Endothelial cell (in vitro differentiated cells): ENCODE measurements around the gene CTAG2. TPM values are rescaled to one million over a fixed set of nuclear protein-coding genes. Genes with fewer than 3 reads are reported as not detected.

Experiments used
- DNase-seq: peaks from one replicate; pipeline ENCODE4 v3.0.0; 2021; ENCODE audit warnings: low spot score
- H3K27ac Mint-ChIP-seq: one replicate; pipeline ENCODE4 v1.8.0; 2021; ENCODE audit warnings: mixed read lengths, inconsistent platforms; ENCODE audit not compliant: unreplicated experiment
- H3K27me3 Mint-ChIP-seq: one replicate; pipeline ENCODE4 v1.8.0; 2021; ENCODE audit warnings: mild to moderate bottlenecking, moderate library complexity, mixed read lengths, inconsistent platforms; ENCODE audit not compliant: unreplicated experiment
- H3K36me3 Mint-ChIP-seq: one replicate; pipeline ENCODE4 v1.8.0; 2021; ENCODE audit warnings: mild to moderate bottlenecking, low read depth, mixed read lengths, inconsistent platforms; ENCODE audit not compliant: unreplicated experiment
- H3K4me1 Mint-ChIP-seq: one replicate; pipeline ENCODE4 v1.8.0; 2021; ENCODE audit warnings: mild to moderate bottlenecking, mixed read lengths, inconsistent platforms; ENCODE audit not compliant: unreplicated experiment
- H3K4me3 Mint-ChIP-seq: one replicate; pipeline ENCODE4 v1.8.0; 2021; ENCODE audit warnings: mild to moderate bottlenecking, mixed read lengths, inconsistent platforms; ENCODE audit not compliant: unreplicated experiment
- H3K9me3 Mint-ChIP-seq: one replicate; pipeline ENCODE4 v1.8.0; 2021; ENCODE audit warnings: mixed read lengths, inconsistent platforms; ENCODE audit not compliant: unreplicated experiment
- total RNA-seq: library from RNA; stranded (reverse); fragmentation: NEBNext Ultra II Directional; extraction: Animal tissue kit (Norgen Biotek cat#: 25700); gene quantifications from one replicate; pipeline ENCODE4 v1.2.1, GENCODE V29; 2021; ENCODE audit not compliant: unreplicated experiment
- TF ChIP-seq, protein P1 (sequence below): fragments of 200-600 bp; sonication (generic); IDR thresholded peaks from one replicate; pipeline ENCODE4 v1.5.0; 2021; ENCODE audit warnings: antibody characterized with exemption; ENCODE audit not compliant: unreplicated experiment

Gene CTAG2
- total RNA-seq, 1 donor from 2014 or later, result not detected

DNA sequence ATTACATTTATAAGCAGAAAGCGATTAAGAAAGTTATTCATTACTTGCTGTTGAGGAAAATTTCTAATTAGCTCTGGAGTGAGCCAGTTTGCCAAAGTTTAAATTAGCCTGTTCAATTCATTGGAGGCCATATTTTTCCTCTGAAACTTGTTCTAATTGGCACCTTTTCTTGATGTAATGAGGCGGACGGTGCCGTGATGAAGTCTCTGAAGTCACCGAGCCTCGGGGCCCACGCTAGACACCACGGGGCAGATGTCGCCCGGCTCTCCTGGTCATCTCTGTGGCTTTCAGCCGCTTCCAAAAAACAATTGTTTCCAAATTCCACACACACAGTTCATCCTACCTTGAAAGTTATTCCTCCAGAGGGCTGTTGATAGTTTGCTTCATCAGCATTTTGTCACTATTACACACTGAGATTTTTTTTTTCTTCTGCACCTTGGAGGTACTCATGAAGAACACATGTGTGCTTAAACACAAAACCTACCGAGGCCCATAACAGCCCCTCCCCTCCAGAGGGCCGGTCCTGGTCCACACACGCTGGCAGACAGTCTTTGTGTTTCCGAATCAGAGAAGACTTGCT lies 3.9 kb upstream of the CTAG2 start:
- TF ChIP-seq, protein P1, sequence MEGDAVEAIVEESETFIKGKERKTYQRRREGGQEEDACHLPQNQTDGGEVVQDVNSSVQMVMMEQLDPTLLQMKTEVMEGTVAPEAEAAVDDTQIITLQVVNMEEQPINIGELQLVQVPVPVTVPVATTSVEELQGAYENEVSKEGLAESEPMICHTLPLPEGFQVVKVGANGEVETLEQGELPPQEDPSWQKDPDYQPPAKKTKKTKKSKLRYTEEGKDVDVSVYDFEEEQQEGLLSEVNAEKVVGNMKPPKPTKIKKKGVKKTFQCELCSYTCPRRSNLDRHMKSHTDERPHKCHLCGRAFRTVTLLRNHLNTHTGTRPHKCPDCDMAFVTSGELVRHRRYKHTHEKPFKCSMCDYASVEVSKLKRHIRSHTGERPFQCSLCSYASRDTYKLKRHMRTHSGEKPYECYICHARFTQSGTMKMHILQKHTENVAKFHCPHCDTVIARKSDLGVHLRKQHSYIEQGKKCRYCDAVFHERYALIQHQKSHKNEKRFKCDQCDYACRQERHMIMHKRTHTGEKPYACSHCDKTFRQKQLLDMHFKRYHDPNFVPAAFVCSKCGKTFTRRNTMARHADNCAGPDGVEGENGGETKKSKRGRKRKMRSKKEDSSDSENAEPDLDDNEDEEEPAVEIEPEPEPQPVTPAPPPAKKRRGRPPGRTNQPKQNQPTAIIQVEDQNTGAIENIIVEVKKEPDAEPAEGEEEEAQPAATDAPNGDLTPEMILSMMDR, result no peak
- Mint-ChIP-seq H3K27ac (no peak overlapping the region), H3K36me3 (no peaks in the 10 kb centered on the region), H3K4me1 (no peaks in the 10 kb centered on the region), H3K4me3 (no peak overlapping the region), H3K9me3 (no peaks in the 10 kb centered on the region), H3K27me3 (peaks cover 2% of the 10 kb centered on the region)
- DNase-seq, result no peak

DNA sequence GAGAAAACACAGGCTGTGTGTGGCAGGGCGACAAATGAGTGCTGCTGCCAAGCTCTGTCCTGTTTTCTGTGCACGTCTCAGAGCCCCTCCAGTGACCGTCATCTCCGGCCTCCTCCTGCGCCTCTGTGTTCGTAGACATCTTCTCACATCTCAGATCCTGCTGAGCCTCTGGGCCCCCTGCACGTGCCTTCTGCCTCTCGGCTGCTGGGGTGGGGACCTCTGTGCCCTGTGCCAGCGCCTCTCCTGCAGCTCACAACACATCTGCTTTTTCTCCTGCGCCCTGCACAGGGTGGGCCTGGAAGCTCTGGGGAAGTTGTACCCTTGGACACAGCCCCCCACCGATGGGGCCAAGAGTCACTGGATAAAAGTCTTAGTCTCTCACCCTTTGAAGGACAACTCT lies 2.4 kb upstream of the CTAG2 start:
- H3K9me3 Mint-ChIP-seq, result no peaks in the 10 kb centered on the region
- no peaks in the 10 kb centered on the region for H3K36me3 Mint-ChIP-seq
- peaks cover 2% of the 10 kb centered on the region for H3K27me3 Mint-ChIP-seq
- no peak for DNase-seq
- no peak overlapping the region for H3K27ac Mint-ChIP-seq
- no peak overlapping the region for H3K4me3 Mint-ChIP-seq
- H3K4me1 Mint-ChIP-seq, result no peaks in the 10 kb centered on the region
- TF ChIP-seq, protein P1, result no peak

DNA sequence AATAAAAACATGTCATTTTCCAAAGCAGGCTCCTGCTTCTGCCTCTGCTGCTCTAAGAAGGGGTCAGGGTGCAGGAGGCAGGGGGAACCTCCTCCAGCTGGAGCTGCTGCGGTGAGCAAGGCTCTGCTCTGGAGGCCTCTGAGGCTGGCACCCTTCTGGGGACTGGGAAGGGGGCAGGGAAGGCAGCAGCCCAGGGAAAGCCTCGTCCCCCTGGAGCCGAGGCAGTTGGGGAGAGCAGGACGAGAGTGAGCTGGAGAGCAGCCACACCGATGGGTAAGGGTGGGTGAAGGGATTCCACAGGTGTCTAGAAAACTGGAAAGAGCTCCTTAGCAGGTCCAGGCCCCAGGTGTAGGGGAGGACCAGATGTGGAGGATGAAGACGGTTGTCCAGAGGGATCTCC lies 2.0 kb upstream of the CTAG2 start:
- Mint-ChIP-seq H3K4me1 (no peaks in the 10 kb centered on the region), H3K9me3 (no peaks in the 10 kb centered on the region), H3K4me3 (no peak overlapping the region), H3K36me3 (no peaks in the 10 kb centered on the region), H3K27me3 (peaks cover 2% of the 10 kb centered on the region), H3K27ac (no peak overlapping the region)
- TF ChIP-seq, protein P1, result no peak
- DNase-seq, result no peak

DNA sequence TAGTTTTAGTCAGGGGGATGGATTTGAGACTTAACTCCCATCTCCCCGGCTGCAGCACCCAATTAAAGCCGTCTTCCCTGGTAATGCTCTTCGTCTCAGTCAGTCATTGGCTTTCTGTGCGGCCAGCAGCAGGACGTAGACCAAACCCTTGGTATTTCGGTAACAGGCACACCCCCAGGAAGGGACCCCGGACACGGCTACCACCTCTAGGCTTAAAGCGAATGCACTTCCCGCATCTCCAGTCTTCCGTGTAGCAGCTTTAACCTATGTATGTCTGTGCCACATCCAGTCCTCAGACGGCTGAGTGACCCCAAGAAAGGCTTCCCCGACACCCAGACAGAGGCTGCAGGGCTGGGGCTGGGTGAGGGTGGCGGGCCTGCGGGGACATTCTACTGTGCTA lies 1.5 kb upstream of the CTAG2 start:
- H3K36me3 Mint-ChIP-seq, result no peaks in the 10 kb centered on the region
- peaks cover 2% of the 10 kb centered on the region for H3K27me3 Mint-ChIP-seq
- H3K4me3 Mint-ChIP-seq, result no peak overlapping the region
- H3K9me3 Mint-ChIP-seq, result no peaks in the 10 kb centered on the region
- peaks cover 2% of the 10 kb centered on the region for H3K4me1 Mint-ChIP-seq
- no peak for DNase-seq
- TF ChIP-seq, protein P1, result no peak
- H3K27ac Mint-ChIP-seq, result no peak overlapping the region

DNA sequence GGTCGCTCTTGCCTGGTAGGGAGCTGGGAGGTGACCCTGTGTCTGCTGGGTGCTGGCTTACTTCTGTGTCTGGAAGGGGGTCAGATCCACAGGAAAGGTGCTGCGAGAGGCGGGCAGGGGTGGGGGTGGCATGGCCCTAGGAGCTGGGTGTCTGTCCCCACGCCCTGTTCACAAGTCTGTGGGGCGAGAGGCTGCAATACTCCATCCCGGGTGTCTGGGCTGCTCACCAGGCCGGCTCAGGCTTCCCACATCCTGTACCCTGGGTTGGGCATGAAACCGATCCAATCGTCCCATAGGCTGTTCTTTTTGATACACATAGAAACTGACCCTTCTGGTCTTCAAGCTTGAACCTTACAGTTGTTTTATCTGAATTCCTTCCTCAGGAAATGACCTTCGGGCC lies 993 bp upstream of the CTAG2 start:
- Mint-ChIP-seq H3K4me1 (peaks cover 5% of the 10 kb centered on the region), H3K27me3 (peaks cover 6% of the 10 kb centered on the region), H3K27ac (no peak overlapping the region), H3K4me3 (no peak overlapping the region), H3K9me3 (no peaks in the 10 kb centered on the region), H3K36me3 (no peaks in the 10 kb centered on the region)
- TF ChIP-seq, protein P1, result no peak
- DNase-seq, result no peak
